Stimulated activated naive CD4-positive, alpha-beta T cell (primary cell): ENCODE measurements around the gene CALCB.
A peak's percentile ranks its signal among the peaks of the same experiment; 100 is the strongest.

Source experiments
- DNase-seq, 6 experiments: peaks; one replicate each; lab custom pipeline; 2025; lab: John Stamatoyannopoulos, UW

The CALCB gene

DNA sequence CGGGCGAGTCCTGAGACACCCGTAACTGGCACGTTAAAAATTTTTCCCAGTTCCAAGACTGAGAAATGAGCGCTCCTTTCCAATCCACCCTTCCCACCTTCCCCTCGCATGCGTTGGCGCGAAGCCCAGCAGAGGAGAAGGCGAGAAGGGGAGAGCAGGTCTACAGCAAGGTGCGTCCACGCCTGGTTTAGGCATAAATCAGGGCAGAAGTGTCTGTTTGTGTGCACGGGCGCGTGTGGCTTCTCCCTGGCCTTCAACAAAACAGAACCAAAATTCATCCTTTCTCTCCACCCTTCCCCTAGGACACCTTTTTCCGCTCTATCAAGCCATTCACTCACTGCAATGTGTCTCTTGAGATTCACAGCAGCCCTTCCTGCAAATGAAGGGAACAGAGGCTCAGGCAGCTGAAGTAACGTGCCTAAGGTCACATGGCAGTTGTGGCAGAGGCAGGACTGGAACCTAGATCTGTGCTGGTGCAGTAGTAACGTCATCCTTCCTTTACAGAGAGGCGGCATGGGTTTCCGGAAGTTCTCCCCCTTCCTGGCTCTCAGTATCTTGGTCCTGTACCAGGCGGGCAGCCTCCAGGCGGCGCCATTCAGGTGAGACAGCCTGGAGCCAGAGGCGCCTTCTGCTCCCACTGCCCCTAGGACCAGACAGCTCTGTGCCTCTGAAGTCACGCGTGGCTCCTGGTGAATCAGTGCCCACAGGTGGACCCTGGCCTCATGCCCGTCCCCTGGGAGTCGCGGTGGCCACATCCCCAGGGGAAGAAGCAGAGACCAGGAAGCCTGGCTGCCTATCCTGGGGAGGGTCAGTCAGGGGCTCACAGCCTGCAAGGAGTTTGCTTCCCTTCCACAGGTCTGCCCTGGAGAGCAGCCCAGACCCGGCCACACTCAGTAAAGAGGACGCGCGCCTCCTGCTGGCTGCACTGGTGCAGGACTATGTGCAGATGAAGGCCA lies 1.1 kb downstream of the CALCB start:
- DNase-seq = peak; percentile 59 to 79 (median 66)

DNA sequence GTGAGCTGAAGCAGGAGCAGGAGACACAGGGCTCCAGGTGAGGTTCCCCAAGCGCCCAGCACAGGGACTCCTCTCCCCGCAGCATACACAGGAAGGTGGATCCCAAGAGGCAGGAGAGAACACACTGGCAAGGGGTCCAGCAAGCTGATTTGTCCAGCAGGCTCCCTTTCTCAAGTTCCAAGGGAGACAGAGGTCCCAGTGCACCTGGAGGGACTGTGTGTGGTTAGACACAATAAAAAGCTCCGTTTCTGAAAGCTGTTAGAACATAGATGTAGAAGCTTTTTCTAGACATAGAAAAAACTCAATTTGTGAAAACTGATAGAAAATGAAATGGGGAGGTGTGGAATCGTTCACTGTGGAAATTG lies 1.8 kb downstream of the CALCB start:
- DNase-seq = no peak

DNA sequence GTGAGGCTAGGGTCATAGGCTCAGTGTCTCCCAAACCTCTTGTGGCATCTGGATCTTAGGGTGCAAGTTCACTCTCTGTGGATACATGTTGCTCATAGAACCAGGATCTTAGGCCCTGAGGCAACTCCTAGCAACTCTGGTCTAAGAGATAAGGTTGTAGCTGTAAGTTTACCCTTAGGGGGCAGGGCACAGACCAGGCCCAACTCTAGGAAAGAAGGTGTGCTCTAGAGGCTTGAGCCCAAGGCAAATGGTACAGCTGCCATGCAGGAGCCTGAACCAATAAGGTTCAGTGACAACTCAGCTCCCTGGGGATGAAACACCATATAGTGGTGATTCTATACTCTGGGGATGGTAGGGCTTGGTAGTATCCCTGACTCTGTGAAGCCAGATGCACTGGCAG lies 17.8 kb downstream of the CALCB start:
- DNase-seq = no peak

DNA sequence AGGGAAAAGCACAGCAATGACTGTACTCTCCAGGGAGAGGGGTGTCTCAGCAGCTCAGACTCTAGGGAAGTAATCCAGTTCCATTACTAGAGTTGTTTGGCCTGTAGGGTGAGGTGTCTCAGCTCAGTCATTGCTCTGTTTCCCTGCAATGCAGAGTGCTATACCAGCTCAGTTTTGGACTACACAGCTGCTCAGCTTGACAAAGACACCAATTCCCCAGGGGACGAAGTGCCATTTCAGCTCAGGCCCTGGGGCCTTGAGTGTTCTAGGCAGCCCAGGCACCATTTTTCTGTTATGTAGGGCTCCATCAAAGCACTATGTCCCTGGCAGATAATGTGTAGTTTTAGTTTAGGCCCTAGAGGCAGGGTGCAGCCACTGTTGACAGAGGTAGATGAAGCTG lies 18.2 kb downstream of the CALCB start:
- DNase-seq = no peak

DNA sequence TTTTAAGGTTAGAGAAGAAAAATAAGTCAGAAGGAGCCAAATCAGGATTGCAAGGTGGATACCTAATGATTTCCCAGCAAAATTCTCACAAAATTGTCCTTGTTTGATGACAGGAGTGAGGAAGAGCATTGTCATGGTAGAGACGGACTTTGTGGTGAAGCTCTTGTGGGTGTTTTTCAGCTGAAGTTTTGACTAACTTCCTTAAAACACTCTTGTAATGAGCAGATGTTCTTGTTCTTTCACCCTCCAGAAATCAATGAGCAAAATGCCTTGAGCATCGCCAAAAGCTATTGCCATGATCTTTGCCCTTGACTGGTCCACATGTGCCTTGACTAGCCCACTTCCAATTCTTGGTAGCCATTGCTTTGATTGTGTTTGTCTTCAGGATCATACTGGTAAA lies 20.0 kb downstream of the CALCB start:
- DNase-seq = no peak

DNA sequence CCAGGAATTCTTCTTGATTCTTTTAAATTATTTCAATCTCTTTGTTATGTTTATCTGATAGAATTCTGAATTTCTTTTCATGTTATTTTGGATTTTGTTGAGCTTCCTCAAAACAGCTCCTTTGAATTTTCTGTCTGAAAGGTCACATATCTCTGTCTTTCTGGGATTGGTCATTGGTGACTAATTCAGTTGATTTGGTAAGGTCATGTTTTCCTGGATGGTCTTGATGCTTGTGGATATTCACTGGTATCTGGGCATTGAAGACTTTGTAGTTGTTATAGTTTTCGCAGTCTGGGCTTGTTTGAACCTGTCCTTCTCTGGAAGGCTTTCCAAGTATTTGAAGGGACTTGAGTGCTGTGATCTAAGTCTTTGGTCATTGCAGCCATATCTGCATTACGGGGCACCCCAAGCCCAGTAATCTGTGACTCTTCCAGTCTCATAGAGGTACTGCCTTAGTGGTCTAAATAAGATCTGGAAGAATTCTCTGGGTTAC lies 22.4 kb downstream of the CALCB start:
- no peak for DNase-seq

DNA sequence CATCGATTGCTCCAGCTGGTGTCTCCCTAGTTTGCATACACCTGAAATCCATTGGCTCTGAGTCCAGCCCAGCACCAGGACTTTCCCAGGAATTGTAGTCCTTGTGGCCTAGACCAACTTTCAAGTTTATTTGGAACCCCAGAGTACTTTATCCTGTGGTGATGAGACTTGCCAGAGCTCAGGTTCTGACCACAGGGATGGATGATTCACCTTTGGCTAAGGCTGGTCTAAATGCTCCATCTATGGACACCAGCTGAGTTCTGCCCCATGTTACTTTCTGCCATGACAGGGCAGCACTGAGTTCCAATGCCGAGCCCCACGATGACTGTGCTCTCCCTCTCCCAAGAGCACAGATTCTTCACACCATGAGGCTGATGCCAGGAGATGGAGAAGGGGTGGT lies 24.0 kb downstream of the CALCB start:
- no peak for DNase-seq

DNA sequence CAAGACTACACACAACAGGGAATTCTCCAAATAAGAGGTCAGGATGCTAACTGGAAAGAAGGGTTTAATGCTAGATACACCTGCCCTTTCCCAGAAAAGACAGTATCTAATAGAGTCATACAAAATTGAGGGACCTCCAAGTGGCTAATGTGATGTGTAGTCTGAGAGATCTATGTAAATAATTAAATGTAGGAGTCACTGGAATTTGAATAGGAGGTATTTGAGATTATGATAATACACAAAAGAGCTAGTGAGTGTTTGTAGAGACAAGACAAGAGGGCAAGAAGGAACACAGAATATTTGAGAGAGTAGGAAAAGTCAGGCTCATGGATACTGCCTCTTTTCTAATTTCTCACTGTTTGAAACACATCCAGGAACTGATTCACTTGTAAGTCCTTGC lies 25.9 kb downstream of the CALCB start:
- no peak for DNase-seq

DNA sequence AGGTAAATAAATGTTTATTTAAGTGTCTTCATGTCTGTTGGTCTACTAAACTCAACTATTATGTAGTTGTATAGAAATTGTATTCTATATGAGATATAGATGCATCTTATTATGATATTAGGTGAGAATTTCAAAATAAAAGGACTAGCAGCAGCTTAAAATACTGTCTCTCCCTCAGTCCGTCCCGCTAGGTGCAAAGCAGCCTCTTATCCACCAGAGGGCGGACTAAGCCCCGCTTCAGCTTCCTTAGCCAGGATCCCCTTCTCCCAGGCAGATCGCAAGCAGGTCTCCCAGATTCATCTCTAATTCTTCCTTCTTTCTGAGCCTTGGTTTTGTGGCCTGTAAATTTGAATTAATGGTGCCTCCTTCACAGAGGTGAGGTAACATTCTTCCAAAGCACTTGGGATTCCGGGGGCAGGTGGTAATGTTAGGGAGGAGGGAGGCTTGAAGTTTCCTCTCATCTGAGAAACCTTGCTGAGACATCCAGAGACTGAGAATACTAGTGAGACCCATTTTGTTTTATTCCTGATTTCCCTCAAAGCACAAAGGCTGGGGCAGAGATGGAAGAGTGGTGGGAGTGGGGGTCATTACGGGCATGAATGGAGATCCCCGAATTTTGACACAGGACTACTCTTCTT lies 27.8 kb downstream of the CALCB start:
- peak in 3 of 6 experiments; percentile 10 to 24 (median 14) for DNase-seq

DNA sequence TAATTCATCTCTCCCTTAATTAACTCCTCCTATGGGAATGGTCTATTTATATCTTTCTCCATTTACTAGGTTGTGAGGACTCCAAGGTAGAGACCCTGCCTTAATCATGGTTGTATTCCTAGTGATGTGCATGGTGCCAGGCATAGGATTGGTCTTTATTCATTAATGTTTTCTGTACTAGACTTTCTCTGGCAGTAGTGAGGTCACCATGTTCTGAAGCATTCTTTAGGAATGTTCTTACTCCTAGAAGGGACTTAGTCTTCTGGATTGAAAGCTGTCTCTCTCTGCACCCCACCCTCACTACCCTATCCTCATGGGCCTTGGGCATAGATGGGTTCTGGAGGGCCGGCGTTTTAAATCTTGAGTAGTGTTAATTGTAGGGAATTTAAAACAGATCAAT lies 30.8 kb downstream of the CALCB start:
- DNase-seq = no peak

DNA sequence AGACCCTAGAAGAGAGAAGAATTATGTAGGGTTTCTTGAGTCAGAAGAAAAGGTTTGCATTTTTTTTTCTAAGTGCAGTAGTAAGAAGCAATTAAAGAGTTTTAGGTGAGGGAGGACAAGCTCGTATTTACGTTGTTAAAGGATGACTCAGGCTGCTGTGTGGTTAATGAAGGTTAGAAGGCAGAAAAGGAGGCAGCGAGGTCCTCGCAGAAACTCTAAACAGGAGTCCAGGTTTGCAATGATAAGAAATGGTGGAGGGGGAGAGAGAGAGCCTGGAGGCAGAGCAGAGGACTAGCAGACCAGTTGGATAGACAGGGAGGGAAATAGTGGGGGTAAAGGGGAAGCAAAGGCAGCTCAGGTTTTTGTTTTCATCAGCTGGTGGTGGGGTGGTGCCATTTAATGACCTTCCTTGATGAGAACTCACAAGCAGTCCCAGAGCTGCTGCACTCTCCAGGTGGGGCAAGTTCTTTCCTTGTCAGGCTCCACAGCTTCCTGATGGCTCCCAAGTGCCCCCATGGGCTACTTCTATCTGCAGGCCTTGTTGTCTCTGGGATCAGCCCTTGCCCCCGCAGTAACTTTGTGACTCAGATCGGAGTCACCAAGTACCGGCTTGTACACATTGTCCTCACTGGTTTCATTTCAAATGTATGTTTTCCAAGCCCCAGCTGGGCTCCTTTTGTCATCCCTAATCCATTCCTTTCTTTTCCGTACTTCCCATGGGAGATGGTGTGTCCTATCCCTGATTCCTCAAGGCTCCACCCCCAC lies 33.0 kb downstream of the CALCB start:
- DNase-seq = no peak

DNA sequence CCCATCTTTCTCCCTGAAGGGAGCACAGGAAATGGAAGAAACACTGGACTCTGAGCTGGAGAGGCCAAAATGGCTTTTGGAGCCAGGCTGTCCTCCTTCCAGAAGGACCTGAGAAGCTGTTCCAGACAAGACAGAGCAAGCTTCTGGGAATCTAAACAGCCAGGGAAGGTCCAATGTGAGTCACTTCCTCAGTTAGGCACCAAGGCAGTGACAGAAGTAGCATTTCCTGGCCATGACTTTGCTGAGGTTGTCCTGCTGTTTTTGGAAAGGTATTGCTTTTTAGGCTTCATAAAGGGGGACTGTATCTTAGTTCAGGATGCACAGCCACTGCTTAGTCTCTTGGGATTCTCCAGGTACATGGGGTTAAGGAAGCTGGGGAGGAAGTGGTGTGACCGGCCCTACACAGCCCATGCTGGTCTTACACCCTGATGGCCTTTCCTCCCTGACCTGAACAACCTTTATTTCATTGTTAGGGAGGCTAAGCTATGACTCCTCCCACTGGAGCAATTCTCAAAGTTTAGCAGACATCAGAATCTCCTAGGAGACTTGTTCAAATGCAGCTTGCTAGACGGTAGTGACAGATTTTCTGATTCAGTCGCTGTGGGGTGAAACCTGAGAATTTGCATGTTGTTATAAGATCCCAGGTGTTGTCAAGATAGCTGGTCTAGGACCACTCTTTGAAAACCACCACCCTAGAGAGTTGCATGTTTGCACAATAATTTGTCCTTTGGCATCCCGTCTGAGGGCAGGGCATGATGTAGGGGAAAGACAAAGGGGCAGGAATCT lies 34.5 kb downstream of the CALCB start:
- no peak for DNase-seq

DNA sequence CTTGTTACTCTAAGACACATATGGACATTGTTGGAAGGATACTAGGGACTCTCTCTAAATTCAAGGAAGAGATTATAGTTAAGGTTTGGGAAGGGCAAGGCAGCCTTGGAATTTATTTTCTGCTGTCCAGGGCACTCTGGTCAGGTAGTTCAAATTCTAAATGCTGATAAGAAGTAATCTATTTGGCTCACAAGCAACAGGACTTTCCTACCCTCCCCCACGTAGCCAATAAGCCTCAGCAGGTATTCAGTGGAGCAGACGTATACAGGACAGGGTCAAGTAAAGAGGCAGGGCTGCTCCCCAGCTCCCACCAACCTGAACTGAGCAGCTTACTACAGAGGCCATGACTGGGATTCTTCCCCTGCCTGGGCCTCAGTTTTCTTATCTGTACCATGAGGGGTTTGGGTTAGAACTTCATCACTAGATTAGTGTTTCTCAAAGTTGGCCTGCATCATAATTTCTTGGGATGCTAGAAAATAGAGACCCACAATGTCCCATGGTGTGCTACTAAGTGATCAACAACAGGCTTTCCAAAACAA lies 35.3 kb downstream of the CALCB start:
- no peak for DNase-seq

DNA sequence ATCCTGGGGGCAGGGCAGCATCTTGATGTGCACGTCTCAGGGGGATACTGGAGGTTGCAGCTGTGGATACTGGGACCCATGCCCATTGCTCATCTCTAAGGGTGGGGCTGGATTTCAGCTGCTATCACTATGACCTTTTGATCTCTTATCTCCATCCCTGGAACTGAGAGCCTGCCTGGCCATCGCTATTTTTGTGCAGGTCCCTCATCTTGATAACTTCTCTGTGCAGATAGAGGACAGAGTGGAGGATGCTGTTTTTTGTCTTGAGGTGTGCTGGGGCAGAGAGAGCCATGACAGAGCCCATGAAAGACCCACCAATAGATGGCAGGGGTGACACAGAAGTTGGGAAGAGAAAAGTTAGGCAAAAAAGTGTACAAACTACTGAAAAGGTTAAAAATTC lies 36.2 kb downstream of the CALCB start:
- DNase-seq = no peak

DNA sequence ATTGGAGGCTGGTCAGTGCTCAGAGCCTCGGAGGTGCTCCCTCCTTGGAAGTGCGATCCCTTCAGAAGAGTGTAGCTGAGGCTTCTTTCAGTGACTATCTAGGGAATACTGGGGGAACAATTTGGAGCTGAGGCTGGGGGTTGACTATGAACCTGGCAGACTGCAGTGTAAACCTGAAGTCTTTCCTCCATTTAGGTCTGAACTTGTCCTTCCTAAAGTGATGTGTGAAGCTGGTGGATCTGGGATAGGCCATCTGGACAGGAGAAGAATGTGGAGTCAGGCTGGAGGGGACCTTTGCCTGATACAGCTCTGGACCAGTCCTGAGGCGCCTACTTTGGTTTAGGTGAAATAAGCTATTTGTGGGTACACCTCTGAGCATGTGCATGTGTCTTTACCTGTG lies 37.8 kb downstream of the CALCB start:
- no peak for DNase-seq

DNA sequence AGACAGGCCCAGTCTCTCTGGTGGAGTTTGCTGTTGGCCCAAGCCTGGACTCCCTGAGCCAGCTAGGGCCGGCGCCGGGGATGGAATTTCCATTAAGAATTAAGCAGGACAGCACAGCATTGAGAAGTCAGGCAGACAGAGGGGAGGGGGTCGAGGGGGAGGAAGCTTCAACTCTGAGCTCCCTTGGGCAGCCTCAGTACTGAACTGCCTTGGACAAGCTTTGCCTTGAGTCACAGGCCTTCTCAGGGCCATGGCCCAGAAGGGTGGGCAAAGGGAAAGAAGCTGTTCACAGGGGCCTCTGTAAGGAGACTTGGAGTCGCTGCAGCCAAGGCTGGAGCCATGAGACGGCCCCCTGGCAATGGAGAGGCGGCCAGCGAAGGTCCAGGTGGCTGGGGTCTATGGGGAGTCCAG lies 38.7 kb downstream of the CALCB start:
- no peak for DNase-seq

DNA sequence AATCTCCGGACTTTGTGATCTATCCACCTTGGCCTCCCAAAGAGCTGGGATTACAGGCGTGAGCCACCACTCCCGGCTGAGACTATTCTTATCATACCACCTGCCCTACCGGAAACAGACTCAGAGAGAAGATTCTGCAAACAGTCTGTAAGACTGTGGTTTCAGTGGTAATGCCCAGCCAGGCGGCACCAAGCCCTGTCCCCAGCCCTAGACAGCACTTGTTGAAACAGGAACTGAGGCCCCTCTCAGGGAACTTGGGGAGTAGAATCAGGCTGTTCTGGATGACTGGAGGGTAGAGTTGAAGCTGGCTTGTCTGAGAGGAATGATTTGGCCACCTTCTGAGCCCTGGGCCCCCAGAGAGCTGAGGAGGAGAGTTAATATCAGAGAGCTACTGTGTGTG lies 40.0 kb downstream of the CALCB start:
- no peak for DNase-seq

DNA sequence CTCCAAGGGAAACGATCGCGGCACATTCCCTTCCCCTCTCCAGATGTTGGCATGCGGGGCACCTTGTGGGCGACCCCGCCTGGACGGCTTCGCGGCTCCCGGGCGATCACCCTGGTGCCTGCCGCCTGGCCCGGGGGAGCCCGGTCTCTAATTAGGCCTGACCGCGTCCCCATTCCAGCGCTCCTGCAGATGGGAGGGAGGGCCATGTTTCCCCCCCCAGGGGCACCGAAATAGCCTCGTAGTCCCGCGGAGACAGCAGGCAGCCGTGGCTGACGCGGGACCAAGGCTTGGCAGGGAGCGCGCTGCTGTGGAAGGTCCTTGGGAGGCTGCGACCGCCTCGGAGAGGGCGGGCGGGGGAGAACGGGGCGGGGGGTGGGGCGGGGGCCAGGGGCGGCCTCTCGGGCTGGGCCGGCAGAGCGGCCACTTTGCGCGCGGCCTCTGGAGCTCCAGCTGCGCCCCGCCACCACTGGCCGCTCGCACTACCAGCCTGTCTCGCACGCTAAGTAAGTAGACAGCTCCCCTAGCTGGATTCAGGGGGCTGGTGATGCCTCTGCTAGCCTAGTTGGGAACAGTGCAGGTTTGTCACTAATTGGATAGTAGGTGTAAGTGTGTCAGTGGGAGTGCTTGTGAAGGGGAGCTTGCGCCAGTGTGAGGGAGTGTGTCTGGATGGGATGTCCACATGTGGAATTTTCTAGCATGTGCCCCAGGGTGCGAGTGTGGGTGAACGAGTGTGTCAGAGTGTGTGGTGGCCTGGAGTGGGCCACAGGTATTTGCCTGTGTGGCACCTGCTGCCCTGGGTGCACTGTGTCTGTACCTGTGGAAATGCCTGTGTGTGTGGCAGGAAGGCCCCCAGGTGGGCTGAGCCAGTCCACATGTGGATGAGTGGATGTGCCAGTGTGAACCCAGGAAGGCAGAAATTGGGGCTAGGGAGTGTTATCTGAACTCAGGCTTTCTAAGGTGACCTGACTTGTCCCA lies 41.4 kb downstream of the CALCB start, which contains the start of gene INSC:
TSS of gene INSC (plus strand) at position 423 of the 975 bp plus-strand sequence. CDS start 34,252 bp downstream, outside the sequence.
- no peak for DNase-seq

DNA sequence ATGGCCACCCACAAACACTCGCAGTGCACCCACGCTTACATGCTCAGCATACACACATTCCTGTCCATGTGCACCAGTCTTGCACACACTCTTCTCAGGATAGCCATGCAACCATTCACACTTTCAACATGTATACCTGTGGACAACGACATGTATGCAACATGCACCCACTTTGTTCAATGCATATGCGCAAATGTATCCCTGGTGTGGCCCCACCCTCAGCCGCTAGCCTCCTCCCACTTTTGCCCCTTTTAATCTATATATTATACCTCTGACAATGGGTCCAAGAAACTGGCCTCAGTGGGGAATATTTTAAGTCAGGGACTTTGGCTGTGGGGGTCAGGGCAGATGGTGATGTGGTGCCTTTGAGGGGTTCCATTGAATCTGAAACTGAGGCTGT lies 42.3 kb downstream of the CALCB start:
- DNase-seq = no peak

DNA sequence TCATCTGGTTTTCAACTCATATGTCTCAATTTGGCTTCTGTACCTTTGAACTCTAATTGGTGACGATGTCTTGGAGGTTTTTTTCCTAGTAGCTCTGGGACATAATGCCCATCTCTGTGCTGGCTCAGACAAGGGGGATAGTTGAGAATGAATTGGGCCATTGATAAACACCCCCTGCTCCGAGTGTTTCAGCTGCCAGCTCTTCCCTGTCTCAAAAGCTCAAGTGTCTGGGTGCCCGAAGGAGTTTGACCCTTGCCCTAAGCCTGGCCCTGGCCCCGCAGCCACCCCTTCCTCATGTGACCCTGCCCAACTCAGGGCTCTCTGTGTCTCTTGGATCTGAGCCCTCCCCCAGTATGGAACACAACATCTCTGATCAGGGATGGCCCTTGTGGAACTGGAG lies 44.4 kb downstream of the CALCB start:
- no peak for DNase-seq
